ENCODE results near the gene TMEM204.

The TMEM204 gene

GRCh38 chr16:1493746-1494094, 39.7 kb upstream of the TMEM204 start (continued):
- TF ChIP-seq ZNF398 (tag by site-specific recombination; IDR thresholded peaks at IDR 0.05) (no peak), CTCF (tag by site-specific recombination; IDR thresholded peaks at IDR 0.05) (no peak), ZBTB44 (tag by site-specific recombination; IDR thresholded peaks at IDR 0.05) (no peak), ZBTB20 (tag by site-specific recombination; IDR thresholded peaks at IDR 0.05) (peak; percentile 53; the same call in 1 of the 2 replicates), ZBTB7A (tag by site-specific recombination; IDR thresholded peaks at IDR 0.05; ENCODE audit: low read depth) (no peak), ZNF561 (tag by site-specific recombination; IDR thresholded peaks at IDR 0.05; ENCODE audit: borderline replicate concordance) (no peak)

- CTCF ChIA-PET: interaction anchor here (0.7 kb wide), 1 partner anchor 206 kb away, joined by 4 read pairs; no protein-coding TSS in a partner anchor
- POLR2A ChIA-PET: interaction anchor here (1.3 kb wide), 1 partner anchor 152 kb away, joined by 4 read pairs; no protein-coding TSS in a partner anchor
- TF ChIP-seq ZNF2 (tag by site-specific recombination; IDR thresholded peaks at IDR 0.05) (no peak), ZNF394 (tag by site-specific recombination; IDR thresholded peaks at IDR 0.05; ENCODE audit: borderline replicate concordance) (peak; percentile 59; the same call in 1 of the 2 replicates), ZNF16 (tag by site-specific recombination; IDR thresholded peaks at IDR 0.05; ENCODE audit: low read depth) (no peak), ZBTB44 (tag by site-specific recombination; IDR thresholded peaks at IDR 0.05) (no peak), ZSCAN16 (tag by site-specific recombination; IDR thresholded peaks at IDR 0.05) (no peak), ZNF341 (tag by site-specific recombination; IDR thresholded peaks at IDR 0.05; ENCODE audit: low read depth) (no peak), INSM2 (tag by site-specific recombination; IDR thresholded peaks at IDR 0.05) (no peak), EGR2 (tag by site-specific recombination; IDR thresholded peaks at IDR 0.05; ENCODE audit: low read depth) (0 out of 2 replicates have a peak, but pooled peaks have one; percentile 18), ZNF335 (tag by site-specific recombination; conservative IDR thresholded peaks at IDR 0.05) (0 out of 2 replicates have a peak, but pooled peaks have one; percentile 5), ZNF280C (tag by site-specific recombination; IDR thresholded peaks at IDR 0.05) (no peak), ZSCAN18 (tag by site-specific recombination; IDR thresholded peaks at IDR 0.05) (no peak), ZNF175 (tag by site-specific recombination; IDR thresholded peaks at IDR 0.05) (no peak), ZNF791 (tag by site-specific recombination; IDR thresholded peaks at IDR 0.05) (no peak), ZNF423 (tag by site-specific recombination; IDR thresholded peaks at IDR 0.05) (0 out of 2 replicates have a peak, but pooled peaks have one; percentile 32), ZSCAN30 (tag by site-specific recombination; IDR thresholded peaks at IDR 0.05) (peak; percentile 25; the same call in 1 of the 2 replicates), ZNF654 (tag by site-specific recombination; IDR thresholded peaks at IDR 0.05; ENCODE audit: low read depth) (peak; percentile 15; the same call in 1 of the 2 replicates), ZNF157 (tag by site-specific recombination; IDR thresholded peaks at IDR 0.05) (no peak), KLF16 (tag by site-specific recombination; IDR thresholded peaks at IDR 0.05) (no peak)
These were observed 39.3 kb upstream of the TMEM204 start for GRCh38 chr16:1494129-1494640.

More at GRCh38 chr16:1494129-1494640, 39.3 kb upstream of the TMEM204 start:
- peak overlapping the region; percentile 77 for H3K4me3 ChIP-seq (ENCODE audit: low read depth, low read length)
- H3K4me1 ChIP-seq (ENCODE audit: control insufficient read depth, insufficient read depth, low read length): 0 out of 2 replicates have a peak, but pooled peaks cover 2% of the 10 kb centered on the region
- no peaks in the 10 kb centered on the region for H3K9me3 ChIP-seq (ENCODE audit: control insufficient read depth, insufficient read depth, low read depth, low read length)
- H3K36me3 ChIP-seq (ENCODE audit: control insufficient read depth in 2 of 2, insufficient read depth in 1 of 2, low read length in 2 of 2): peaks cover 7 to 49% of the 10 kb centered on the region in 2 experiments; a peak in 2 of 3 replicates
- peak overlapping the region; percentile 73; the same call in 1 of the 2 replicates for H3K27ac ChIP-seq (ENCODE audit: extremely low read depth, low read depth, low read length)
